Activated CD8-positive, alpha-beta memory T cell treated with anti-CD3 and anti-CD28 coated beads, Interleukin-2, amount 50 U/mL, for 24 hours (primary cell): Measurements from ENCODE around the gene DSCAML1.

ENCODE experiments used
- DNase-seq: peaks from one replicate; pipeline ENCODE4 v3.0.0-alpha.2; 2020; ENCODE audit errors: extremely low read depth

The DSCAML1 gene

DNA sequence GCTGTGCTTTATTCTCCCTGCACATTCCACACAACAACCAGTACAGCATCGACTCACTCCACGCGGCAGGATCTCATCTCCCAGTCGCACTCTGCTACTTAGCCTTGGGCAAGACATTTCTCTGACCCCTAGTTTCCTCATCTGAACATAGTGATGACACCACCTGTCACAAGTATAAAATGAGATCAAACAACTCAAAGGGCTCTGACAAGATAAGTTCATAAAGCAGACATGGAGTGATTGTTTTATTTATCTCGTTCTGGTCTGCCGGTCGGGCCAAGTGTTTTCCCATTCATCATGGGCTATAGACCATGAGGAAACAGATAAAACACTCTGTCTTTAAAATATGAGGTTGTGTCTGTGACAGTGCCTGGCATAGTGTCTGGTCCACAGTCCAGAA is 35.0 kb downstream of the DSCAML1 start:
- no peak for DNase-seq

DNA sequence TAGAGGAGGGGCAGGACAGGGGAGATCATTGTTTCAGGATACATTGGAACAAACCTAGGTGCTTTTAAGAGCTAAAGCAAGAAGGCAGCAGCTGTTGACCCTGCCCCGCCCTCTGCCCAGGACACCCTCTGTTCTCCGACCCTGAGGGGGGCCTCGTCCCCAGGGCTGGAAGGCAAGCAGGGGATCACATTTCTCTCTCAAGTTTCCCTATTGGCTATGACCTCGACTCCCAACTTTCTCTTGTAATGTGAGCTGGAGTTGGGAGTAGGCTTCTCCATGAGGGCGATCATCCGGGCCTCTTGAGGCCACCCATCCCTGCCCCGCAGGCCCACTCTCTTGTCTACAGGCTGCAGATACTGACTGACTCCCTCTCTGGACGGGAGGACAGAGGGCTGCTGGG is 37.7 kb downstream of the DSCAML1 start:
- no peak for DNase-seq

DNA sequence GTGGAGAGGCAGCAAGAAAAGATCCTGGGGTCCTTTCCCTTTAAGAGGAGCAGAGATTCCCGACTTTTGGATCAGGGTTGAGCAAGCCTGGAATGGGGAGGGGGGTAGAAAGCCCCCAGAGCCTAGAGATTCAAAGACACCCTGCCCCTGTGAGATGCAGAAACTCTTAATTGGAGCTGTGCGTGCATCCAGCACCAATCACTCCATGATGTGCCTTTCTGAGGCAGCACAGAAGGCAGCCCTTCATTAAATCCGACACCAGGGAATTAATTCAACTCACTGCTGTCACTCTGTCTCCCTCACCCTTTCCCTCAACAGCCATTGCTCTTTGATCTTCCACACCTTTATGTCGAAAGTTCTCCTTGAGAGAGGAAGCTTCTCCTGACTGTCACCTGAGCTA is 43.0 kb downstream of the DSCAML1 start:
- DNase-seq = no peak

DNA sequence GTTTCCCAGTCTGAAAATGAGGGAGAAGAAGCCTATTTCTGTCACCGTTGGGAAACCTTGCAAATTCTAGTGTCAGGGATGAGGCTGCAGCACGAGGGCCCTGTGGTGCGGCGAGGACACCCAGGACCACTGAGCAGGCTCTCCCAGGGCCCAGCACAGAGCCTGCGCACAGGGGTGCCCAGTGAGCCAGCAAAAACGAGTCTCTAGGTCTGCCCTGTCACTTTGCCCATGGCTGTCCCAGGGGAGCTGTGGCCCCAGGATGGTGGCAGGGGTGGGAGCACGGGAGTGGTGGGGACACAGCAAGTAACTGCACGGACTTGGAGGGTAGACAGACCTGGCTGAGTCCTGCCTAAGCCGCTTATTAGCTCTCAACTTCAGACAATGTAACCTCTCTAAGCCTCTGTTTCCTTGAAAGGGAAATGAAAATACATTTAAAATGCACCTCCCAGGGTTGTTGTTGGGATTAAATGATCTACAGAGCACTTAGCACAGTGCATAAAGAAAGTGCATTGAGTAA is 44.2 kb downstream of the DSCAML1 start:
- DNase-seq = no peak

DNA sequence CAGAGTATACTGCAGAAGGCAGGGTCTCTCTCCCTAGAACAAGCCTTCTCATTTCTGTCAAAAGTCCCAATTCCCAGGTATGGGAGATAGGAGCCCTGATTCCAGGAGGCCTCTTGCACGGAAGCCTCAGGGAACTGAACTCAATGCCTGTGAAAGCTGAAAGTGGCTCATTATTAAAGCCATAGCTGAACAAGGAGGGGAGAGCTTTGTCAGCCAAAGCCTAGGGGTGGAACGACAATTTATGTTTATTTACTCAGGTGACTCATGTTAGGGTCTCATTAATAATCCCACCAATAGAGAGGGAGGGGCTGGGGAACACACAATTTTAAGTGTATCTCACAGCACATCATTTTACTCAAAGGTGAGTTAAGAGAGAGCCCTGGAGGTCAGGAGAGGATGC is 44.9 kb downstream of the DSCAML1 start:
- no peak for DNase-seq

DNA sequence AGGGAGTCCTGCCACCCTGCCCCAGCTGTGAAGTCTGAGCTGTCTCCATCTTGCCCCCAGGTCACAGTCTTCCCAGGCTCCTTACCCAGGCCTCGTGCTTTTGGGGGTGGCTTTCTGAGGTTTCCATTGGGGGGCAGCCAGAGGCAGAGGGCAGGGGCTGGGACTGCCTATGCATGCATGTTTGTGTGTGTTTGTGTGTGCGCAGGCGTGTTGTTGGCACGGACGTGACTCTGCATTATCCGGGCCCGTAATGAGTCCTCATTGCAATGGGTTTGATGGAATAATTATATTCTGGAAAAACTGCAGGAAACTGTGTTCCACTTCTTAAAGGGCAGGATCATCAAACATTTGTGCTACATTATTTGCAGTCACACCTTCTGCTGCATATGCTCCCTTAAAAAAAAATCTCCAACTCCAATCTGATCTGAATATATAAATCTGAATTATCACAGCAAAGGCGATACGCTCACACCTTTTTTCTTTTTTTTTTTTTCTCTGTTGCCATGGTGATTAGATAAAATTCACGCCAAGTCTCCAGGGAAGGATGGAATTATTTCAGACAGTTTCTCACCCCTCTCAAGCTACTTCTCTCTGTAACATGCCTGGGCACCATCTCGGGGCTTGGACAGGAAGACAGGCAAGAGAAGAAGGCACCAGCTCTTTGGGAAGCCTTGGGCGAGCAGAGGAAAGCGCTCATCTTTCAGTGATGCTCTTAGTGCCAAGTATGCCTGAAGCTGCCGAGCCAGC is 45.9 kb downstream of the DSCAML1 start:
- DNase-seq = no peak

DNA sequence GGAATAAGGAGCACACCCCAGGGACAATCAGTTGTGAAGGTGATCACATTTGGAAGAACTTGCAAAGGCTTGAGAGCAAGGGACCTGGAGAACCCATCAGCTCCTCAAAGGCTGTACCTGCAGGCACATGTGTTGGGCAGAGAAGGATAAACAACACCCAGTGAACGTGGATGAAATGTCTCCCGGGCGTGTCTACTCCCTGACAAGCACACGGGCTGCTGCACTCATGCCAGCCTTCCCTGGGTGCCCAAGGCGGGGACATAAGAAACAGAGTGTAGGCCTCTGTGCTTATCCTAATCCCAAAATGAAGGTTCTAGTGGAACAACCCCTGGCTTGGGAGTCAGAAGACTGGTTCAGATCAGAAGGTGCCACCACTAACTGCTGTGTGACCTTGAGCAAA is 46.7 kb downstream of the DSCAML1 start:
- no peak for DNase-seq

DNA sequence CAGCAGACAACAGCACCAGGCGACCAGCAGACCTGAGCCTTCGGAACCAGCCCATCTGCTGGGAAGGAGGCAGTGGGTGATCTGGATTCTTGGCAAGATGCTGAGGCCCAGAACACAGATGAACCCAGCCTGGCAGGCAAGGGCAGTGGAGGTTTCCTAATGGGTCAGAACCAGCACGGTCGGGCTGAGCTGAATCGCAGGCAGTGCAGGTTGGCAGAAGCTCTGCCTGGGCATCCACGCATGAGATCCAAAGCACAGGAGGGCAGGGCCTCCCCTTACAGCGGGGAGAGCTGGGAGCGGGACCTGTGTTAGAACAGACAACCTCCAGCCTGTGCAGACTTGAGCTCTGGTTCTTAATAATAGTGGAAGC is 47.5 kb downstream of the DSCAML1 start:
- DNase-seq = no peak

DNA sequence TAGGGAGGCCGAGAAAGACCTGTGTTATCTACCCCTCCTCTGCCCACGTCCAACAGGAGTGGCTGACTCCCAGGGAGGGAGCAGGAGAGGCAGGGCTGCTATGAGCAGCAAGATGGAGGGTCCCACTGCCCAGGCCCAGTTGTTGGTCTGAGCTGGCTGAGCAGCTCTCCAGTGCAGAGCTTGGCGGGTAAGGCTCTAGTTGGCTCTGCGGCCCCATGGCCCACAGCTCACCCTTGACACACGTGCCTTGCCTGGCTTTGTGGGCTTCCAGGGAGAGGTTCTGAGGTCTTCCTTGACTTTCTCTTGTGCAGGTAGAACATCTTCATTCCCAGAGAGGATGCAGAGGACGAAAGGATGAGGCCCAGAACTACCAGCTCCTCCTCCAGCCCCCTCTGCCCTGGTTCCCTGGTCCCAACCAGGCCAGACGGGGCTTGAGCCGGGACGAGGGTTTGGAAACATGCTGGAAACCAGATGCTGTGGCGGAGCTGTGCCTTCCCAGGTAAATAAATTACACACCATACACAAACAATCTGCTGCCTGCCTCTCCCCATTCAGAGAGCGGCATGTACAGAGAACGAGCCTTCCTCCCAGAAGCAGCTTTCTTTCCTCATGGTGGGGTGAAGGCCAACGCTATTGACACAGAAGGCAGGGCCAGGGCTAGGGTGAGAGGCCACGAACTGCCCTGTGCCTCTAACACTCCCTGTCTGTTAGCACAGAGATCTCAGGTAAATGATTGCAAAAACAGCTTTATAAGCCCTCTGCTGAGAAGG is 48.1 kb downstream of the DSCAML1 start:
- DNase-seq = no peak

DNA sequence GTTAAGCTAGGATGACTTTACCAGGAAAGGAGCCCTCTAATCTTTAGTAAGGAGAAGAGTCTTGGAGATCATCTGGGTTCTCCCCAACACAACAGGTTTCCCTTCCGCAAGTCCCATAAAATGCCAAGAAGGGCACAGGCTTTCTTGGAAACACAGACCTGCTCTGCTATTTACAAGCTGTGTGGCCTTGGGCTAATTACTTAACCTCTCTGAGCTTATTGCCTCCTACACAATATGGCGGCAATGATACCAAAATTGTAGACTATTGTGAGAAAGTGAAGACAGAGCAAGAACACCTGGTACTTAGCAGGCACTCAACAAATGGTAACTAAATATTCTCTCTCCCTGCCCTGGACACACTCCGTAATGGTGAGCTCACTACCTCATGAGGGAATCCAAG is 49.1 kb downstream of the DSCAML1 start:
- no peak for DNase-seq

DNA sequence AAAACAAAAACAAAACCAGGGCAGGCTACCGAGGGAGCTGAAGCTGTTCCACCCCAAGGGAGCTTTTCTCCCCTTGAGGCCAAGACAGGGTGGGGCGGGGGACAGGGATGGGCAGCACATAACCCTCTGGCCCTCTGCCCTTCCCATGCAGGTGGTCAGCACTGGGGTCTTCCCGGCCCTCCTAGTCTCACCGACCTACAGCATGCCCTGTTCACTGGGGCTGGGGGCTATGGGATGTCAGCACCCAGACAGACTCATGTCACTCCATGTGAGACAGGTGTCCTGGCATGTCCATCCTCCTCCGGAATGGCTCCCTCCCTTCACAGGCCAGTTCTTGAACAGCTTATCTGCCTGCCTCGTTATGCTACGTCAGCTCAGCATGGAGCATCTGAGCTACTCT is 51.7 kb downstream of the DSCAML1 start:
- DNase-seq = no peak

DNA sequence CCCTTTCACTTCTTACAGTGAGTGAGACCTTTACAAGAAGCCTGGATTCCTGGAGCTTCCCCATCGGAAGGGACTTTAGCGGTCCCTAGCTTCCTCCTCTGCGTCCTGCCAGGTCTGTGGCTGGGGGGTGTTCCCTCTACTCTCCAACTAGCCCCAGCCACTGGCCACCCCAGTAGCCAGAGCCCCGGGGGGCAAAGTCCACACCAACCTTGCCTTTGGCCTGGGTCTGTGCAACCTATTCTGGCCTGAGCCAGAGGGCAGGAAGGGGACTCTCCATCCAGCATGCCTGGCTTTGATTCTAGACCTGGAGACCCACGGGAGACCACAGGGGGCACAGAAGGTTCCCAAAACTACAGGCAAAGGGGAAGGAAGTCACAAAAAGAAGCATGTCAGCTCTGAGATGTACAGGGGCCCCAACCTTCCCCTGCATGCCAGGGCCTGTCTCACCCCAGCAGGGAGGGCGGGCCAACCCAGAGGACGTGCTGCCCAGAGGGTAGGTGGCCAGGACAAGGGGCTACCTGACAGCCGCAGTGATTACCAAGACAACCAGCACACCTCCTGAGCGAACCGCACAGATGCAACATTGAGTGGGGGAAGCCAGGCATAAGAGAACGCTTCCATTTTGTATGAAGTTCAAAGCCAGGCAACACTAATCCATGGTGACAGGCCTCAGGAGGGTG is 52.4 kb downstream of the DSCAML1 start:
- no peak for DNase-seq

DNA sequence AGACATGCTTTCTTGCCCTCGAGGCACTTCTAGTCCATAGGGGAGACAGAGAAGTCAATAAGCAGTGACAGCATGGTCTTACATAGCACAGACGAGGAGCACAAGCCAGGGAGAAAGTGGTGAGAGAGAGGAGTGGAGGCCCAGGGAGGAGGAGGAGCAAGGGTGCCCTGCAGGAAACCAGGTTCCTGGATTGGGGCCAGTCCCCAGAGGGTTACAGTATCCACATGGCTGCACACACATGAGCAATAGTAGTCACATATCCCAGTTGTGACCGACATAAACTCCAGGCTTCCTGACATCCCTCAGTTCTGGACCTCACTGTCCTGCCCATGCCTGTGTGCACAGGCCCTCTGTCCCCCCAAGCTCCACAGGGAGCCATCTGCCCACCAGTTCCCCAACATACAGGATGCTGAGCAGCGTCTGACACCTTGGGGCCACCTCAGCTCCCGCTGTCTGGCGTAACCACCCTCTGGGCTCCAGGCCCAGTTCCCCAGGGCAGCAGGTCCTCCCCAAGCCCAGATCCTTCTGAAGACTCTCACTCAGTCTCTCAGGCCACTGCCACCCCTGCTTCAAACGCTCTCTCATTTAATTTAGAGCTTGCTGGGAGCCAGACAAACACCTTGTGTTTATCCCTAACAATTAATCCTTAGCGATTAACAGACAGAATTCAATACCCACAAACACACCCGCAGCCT is 53.7 kb downstream of the DSCAML1 start:
- no peak for DNase-seq

DNA sequence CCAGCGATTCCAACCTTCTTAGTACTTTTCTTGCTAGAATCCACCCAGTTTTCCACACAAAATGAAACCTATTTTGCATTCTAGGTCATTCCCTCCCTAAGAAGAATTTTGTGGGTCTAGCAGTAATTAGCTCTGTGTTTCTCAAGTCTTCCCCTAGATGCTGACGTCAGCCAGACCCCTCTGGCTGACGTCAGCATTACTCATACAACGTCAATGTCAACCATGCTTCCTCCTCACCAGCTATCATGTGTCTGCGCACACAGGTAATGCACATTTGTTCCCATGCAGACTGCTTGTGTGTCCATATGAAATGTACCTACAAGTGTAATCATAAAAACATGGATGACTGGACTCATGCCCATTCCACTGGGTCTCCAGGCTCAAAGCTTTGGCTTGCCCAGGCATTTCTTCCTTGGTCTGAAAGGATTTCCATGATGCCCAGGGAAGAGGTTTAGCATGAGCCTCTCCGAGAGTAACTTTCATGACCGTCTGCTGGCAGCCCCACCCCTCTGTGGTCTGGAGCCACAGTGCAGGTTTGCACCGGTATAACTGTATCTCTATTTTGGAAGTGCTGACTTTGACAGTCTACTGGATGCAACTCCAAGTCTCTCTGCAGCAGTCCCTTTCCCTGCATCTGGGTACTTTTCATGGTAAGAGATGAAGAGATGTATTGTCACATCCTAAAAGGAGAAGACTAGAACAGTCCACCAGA is 58.6 kb downstream of the DSCAML1 start:
- no peak for DNase-seq

DNA sequence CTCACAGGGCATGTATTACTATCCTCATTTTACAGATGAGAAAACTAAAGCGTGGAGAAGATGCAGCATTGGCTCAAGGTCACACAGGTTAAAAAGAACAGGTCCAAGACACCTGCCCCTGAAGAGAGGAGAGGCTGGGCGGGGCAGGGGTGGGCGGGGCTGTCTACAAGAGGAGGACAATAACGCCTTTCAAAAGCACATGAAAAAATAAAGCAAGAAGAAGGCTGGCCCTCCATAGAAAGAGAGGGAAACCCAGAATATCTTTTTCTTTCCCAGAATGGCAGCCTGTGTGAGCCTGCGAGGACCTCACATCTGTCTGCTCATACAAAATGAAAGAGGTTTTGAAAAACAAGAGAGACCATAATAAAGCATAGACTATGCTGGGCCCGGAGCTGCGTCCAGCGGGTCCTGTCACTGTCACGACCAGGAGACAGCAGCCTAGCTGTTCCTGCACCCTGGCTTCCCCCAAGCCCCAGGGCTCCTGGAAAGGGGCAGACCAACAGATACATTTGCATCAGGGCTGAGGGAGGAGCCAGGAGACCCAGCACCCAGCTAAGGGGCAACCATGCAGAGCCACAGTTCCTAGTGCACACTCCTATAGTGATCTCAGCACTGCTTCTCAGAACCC is 61.6 kb downstream of the DSCAML1 start:
- DNase-seq = no peak

DNA sequence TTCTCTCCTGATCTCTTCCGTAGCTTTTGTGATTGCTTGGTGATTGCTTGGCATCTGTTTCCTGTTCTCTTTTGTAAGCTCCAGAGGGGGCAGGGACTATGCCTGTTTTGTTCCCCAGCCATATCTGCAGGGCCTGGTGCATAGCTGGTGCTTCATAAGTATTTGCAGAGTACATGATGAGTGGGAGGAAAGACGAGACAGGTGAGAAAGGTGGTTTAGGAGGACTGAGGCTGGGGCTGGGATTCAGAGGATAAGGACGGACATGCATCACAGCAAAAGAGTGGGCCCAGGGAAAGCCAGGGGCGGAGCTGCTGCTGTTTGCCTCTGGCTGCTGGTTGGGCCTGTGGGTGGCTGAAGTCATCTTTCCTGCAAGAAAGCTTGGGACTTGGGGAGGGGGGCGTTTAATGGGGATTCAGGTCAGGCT is 62.4 kb downstream of the DSCAML1 start:
- DNase-seq = no peak

DNA sequence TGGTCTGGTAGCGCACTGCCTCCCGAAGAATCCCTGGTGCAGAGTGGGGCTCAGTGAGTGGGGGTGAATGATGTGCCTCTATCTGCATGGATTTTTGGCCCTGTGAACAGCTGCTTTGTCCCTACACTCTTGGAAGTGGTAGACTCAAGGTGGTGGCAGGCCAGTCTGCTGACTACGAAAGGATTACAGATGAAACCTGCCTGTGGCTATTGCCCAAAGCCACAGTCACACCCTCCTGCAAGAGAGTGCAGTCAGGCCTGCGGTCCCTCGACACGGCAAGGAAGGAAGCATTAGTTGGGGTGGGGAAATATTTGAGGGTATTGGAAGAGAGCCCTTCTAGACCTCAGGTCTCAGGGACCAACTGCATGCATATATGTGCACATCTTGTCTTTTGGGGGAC is 63.7 kb downstream of the DSCAML1 start:
- DNase-seq = no peak

DNA sequence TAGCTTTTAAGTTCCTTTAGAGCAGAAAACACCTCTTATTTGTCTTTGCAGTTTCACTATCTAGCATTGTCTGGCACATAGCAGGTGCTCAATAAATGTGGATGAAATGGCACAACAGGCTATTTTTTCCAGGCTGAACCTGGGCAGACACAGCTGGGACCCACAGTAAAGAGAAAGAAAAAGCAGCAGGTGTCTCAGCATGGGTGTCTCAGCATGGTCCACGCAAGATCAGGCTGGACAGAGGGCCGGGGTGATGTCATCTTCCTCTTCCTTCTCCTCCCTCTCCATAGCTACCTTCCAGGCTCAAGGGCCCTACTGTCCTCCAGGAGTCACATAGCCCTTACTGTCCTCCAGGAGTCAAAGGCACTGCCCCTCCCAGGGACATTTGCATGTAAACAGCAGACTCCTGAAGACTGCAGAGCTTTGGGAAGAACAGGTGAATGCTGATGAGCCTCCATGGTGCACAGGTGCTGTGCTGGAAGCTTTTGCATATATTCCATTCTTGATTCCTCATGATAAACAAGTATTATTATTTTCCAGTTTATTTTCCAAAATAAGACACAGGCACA is 65.2 kb downstream of the DSCAML1 start:
- no peak for DNase-seq

DNA sequence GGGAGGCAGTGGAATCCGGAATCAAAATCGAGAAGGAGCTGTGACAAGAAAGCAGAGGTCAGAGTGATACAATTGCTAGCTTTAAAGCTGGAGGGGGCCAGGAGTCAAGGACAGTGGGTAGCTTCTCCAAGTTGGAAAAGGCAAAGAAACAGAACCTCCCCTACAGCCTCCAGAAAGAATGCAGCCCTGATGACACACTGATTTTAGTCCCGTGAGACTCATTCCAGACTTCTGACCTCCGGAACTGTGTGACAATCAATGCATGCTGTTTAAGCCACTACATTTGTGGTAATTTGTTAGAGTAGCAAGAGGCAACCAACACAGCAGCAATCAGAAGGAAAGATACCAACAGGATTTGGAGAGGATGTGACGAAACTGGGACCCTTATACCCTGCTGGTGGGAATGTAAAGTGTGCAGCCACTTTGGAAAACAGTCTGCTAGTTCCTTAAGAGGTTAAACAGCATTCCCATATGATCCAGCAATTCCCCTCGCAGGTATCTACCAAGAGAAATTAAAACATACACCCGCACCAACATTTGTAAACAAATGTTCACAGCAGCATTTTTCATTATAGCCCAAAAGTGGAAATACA is 66.7 kb downstream of the DSCAML1 start:
- no peak for DNase-seq

DNA sequence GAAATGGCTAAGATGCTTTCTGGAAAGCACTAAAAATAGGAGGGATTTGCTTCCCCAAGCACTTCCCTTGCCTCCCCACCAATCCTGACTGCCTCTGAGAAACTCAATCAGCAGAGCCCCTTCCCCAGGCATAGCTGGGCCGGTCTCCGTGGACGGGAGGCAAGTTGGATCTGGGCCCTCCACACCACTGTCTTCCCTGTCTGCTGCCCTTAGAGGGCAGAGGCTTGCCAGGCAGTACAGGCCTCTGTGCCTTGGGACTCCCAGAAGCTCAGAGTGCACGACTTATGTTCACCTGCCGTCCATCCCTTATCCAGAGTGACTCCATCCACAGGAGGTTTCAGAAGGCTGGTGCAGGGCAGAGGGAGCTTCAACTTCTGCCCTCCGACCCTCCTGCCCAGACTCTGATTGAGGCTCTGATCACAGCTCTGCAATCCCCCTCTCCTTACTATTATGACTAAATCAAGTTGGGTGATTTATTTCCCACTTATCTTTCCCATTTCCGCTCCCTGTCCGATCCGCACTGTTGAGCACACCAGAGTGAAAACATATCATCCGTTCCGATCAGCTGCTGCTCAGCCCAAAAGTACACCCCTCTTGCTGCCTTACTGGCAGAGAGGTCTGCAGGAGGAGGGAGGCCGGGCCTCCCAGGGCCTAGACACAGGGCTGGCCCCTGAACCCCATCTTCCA is 71.8 kb downstream of the DSCAML1 start:
- no peak for DNase-seq
